ENCODE measurements around the gene RAPGEF6. TPM values are rescaled to one million over a fixed set of nuclear protein-coding genes. Genes with fewer than 3 reads are reported as not detected.
A peak's percentile ranks its signal among the peaks of the same experiment; 100 is the strongest.

Gene RAPGEF6
- total and polyA plus RNA-seq, 3 experiments from 2014 or later: 25.9 to 29.2 (median 27.9) TPM

- no peak overlapping the region for H3K4me3 ChIP-seq (ENCODE audit: low read length)
- H3K27ac Mint-ChIP-seq: peak overlapping the region in 7 of 8 donors; percentile 4 to 87 (median 39)
- no peaks in the 10 kb centered on the region for H3K27me3 Mint-ChIP-seq
- H3K36me3 ChIP-seq (ENCODE audit: insufficient read depth, low read length): peaks cover 3% of the 10 kb centered on the region
- no peak overlapping the region for H3K27ac ChIP-seq (ENCODE audit: low read depth, low read length)
- H3K36me3 Mint-ChIP-seq: peaks cover 0 to 47% (median 17%) of the 10 kb centered on the region in 3 donors
- POLR2A ChIA-PET: no interaction called here
- H3K4me1 Mint-ChIP-seq: peaks cover 82 to 98% (median 92%) of the 10 kb centered on the region in 3 donors
- no peaks in the 10 kb centered on the region for H3K27me3 ChIP-seq (ENCODE audit: insufficient read depth, low read length, poor library complexity, severe bottlenecking)
- H3K4me3 Mint-ChIP-seq: no peak overlapping the region
- H3K9me3 Mint-ChIP-seq: no peaks in the 10 kb centered on the region
- H3K9me3 ChIP-seq (ENCODE audit: low read length): no peaks in the 10 kb centered on the region
- CTCF ChIA-PET: no interaction called here
- no peak for DNase-seq
- peaks cover 85% of the 10 kb centered on the region for H3K4me1 ChIP-seq (ENCODE audit: insufficient read depth, low read length)
These were observed 95.8 kb downstream of the RAPGEF6 start for GRCh38 chr5:131539251-131539650.

- Mint-ChIP-seq H3K27ac (peak overlapping the region in 6 of 8 donors; percentile 11 to 66 (median 40)), H3K36me3 (peaks cover 0 to 40% (median 14%) of the 10 kb centered on the region in 3 donors), H3K27me3 (no peaks in the 10 kb centered on the region), H3K4me1 (peaks cover 83 to 98% (median 92%) of the 10 kb centered on the region in 3 donors), H3K9me3 (no peaks in the 10 kb centered on the region), H3K4me3 (no peak overlapping the region)
- POLR2A ChIA-PET: no interaction called here
- no peak overlapping the region for H3K27ac ChIP-seq (ENCODE audit: low read depth, low read length)
- CTCF ChIA-PET: no interaction called here
- no peaks in the 10 kb centered on the region for H3K27me3 ChIP-seq (ENCODE audit: insufficient read depth, low read length, poor library complexity, severe bottlenecking)
- no peak overlapping the region for H3K4me3 ChIP-seq (ENCODE audit: low read length)
- DNase-seq: no peak
- no peaks in the 10 kb centered on the region for H3K36me3 ChIP-seq (ENCODE audit: insufficient read depth, low read length)
- no peaks in the 10 kb centered on the region for H3K9me3 ChIP-seq (ENCODE audit: low read length)
- H3K4me1 ChIP-seq (ENCODE audit: insufficient read depth, low read length): peaks cover 88% of the 10 kb centered on the region
These were observed 96.8 kb downstream of the RAPGEF6 start for GRCh38 chr5:131538177-131538593.

- Histone ChIP-seq H3K27ac (ENCODE audit: low read depth, low read length) (no peak overlapping the region), H3K4me1 (ENCODE audit: insufficient read depth, low read length) (peaks cover 88% of the 10 kb centered on the region), H3K9me3 (ENCODE audit: low read length) (no peaks in the 10 kb centered on the region), H3K27me3 (ENCODE audit: insufficient read depth, low read length, poor library complexity, severe bottlenecking) (no peaks in the 10 kb centered on the region), H3K36me3 (ENCODE audit: insufficient read depth, low read length) (no peaks in the 10 kb centered on the region), H3K4me3 (ENCODE audit: low read length) (no peak overlapping the region)
- H3K36me3 Mint-ChIP-seq: peaks cover 0 to 33% (median 6%) of the 10 kb centered on the region in 3 donors
- POLR2A ChIA-PET: no interaction called here
- no peak for DNase-seq
- no peaks in the 10 kb centered on the region for H3K27me3 Mint-ChIP-seq
- H3K4me3 Mint-ChIP-seq: peak overlapping the region in 5 of 7 donors; percentile 9 to 49 (median 42)
- H3K27ac Mint-ChIP-seq: peak overlapping the region; percentile 35 to 90 (median 64)
- H3K9me3 Mint-ChIP-seq: no peaks in the 10 kb centered on the region
- peaks cover 84 to 97% (median 92%) of the 10 kb centered on the region in 3 donors for H3K4me1 Mint-ChIP-seq
- CTCF ChIA-PET: interaction anchor here (1.5 kb wide), 1 partner anchor 11 kb away, joined by 4 read pairs; no protein-coding TSS in a partner anchor
These were observed 98.1 kb downstream of the RAPGEF6 start for GRCh38 chr5:131536850-131537448.

- H3K36me3 Mint-ChIP-seq: peaks cover 0 to 29% (median 6%) of the 10 kb centered on the region in 3 donors
- H3K27ac ChIP-seq (ENCODE audit: low read depth, low read length): no peak overlapping the region
- ChIA-PET CTCF (interaction anchor here (1.5 kb wide), 1 partner anchor 11 kb away, joined by 4 read pairs; no protein-coding TSS in a partner anchor), POLR2A (no interaction called here)
- no peak overlapping the region for H3K4me3 ChIP-seq (ENCODE audit: low read length)
- H3K9me3 Mint-ChIP-seq: no peaks in the 10 kb centered on the region
- H3K4me1 ChIP-seq (ENCODE audit: insufficient read depth, low read length): peaks cover 88% of the 10 kb centered on the region
- DNase-seq: peak in 1 of 5 donors; percentile 42
- no peaks in the 10 kb centered on the region for H3K9me3 ChIP-seq (ENCODE audit: low read length)
- H3K27me3 Mint-ChIP-seq: no peaks in the 10 kb centered on the region
- H3K27ac Mint-ChIP-seq: peak overlapping the region; percentile 36 to 90 (median 65)
- H3K36me3 ChIP-seq (ENCODE audit: insufficient read depth, low read length): no peaks in the 10 kb centered on the region
- peak overlapping the region; percentile 9 to 49 (median 42) for H3K4me3 Mint-ChIP-seq
- H3K4me1 Mint-ChIP-seq: peaks cover 79 to 91% (median 86%) of the 10 kb centered on the region in 3 donors
- H3K27me3 ChIP-seq (ENCODE audit: insufficient read depth, low read length, poor library complexity, severe bottlenecking): no peaks in the 10 kb centered on the region
These were observed 98.7 kb downstream of the RAPGEF6 start for GRCh38 chr5:131536211-131536826.

- POLR2A ChIA-PET: no interaction called here
- CTCF ChIA-PET: no interaction called here
- H3K4me3 Mint-ChIP-seq: peak overlapping the region in 2 of 7 donors; percentile 1 to 5
- no peaks in the 10 kb centered on the region for H3K9me3 ChIP-seq (ENCODE audit: low read length)
- DNase-seq: no peak
- H3K4me1 Mint-ChIP-seq: peaks cover 79 to 90% (median 86%) of the 10 kb centered on the region in 3 donors
- H3K36me3 Mint-ChIP-seq: peaks cover 0 to 20% (median 2%) of the 10 kb centered on the region in 3 donors
- no peaks in the 10 kb centered on the region for H3K27me3 ChIP-seq (ENCODE audit: insufficient read depth, low read length, poor library complexity, severe bottlenecking)
- peak overlapping the region in 7 of 8 donors; percentile 0 to 93 (median 37) for H3K27ac Mint-ChIP-seq
- no peak overlapping the region for H3K27ac ChIP-seq (ENCODE audit: low read depth, low read length)
- H3K9me3 Mint-ChIP-seq: no peaks in the 10 kb centered on the region
- H3K36me3 ChIP-seq (ENCODE audit: insufficient read depth, low read length): no peaks in the 10 kb centered on the region
- no peak overlapping the region for H3K4me3 ChIP-seq (ENCODE audit: low read length)
- H3K4me1 ChIP-seq (ENCODE audit: insufficient read depth, low read length): peaks cover 88% of the 10 kb centered on the region
- no peaks in the 10 kb centered on the region for H3K27me3 Mint-ChIP-seq
These were observed 100.1 kb downstream of the RAPGEF6 start for GRCh38 chr5:131534974-131535373.

GRCh38 chr5:131533836-131534235, 101.2 kb downstream of the RAPGEF6 start:
- POLR2A ChIA-PET: no interaction called here
- Mint-ChIP-seq H3K27me3 (no peaks in the 10 kb centered on the region), H3K36me3 (peaks cover 0 to 14% (median 2%) of the 10 kb centered on the region in 3 donors), H3K27ac (peak overlapping the region in 7 of 8 donors; percentile 2 to 94 (median 44)), H3K4me3 (peak overlapping the region in 6 of 7 donors; percentile 1 to 33 (median 15)), H3K4me1 (peaks cover 75 to 87% (median 83%) of the 10 kb centered on the region in 3 donors), H3K9me3 (no peaks in the 10 kb centered on the region)
- no peak overlapping the region for H3K4me3 ChIP-seq (ENCODE audit: low read length)
- no peaks in the 10 kb centered on the region for H3K36me3 ChIP-seq (ENCODE audit: insufficient read depth, low read length)
- CTCF ChIA-PET: interaction anchor here (1.0 to 1.4 kb wide), 3 partner anchors 13 to 474 kb away, joined by 3 read pairs; no protein-coding TSS in a partner anchor
- H3K9me3 ChIP-seq (ENCODE audit: low read length): no peaks in the 10 kb centered on the region
- DNase-seq: no peak
- H3K27me3 ChIP-seq (ENCODE audit: insufficient read depth, low read length, poor library complexity, severe bottlenecking): no peaks in the 10 kb centered on the region
- H3K4me1 ChIP-seq (ENCODE audit: insufficient read depth, low read length): peaks cover 89% of the 10 kb centered on the region
- no peak overlapping the region for H3K27ac ChIP-seq (ENCODE audit: low read depth, low read length)

GRCh38 chr5:131532031-131532640, 102.9 kb downstream of the RAPGEF6 start:
- peak overlapping the region; percentile 51 for H3K4me3 ChIP-seq (ENCODE audit: low read length)
- H3K4me1 Mint-ChIP-seq: peaks cover 72 to 83% (median 79%) of the 10 kb centered on the region in 3 donors
- H3K36me3 ChIP-seq (ENCODE audit: insufficient read depth, low read length): no peaks in the 10 kb centered on the region
- no peaks in the 10 kb centered on the region for H3K27me3 ChIP-seq (ENCODE audit: insufficient read depth, low read length, poor library complexity, severe bottlenecking)
- no peak overlapping the region for H3K27ac ChIP-seq (ENCODE audit: low read depth, low read length)
- CTCF ChIA-PET: interaction anchor here (1.1 to 1.7 kb wide), 4 partner anchors 15 to 57 kb away, joined by 3 to 4 read pairs (median 3); no protein-coding TSS in a partner anchor
- peaks cover 0 to 11% (median 2%) of the 10 kb centered on the region in 3 donors for H3K36me3 Mint-ChIP-seq
- no peaks in the 10 kb centered on the region for H3K9me3 ChIP-seq (ENCODE audit: low read length)
- no peaks in the 10 kb centered on the region for H3K27me3 Mint-ChIP-seq
- no peaks in the 10 kb centered on the region for H3K9me3 Mint-ChIP-seq
- H3K4me3 Mint-ChIP-seq: peak overlapping the region; percentile 74 to 90 (median 81)
- peaks cover 84% of the 10 kb centered on the region for H3K4me1 ChIP-seq (ENCODE audit: insufficient read depth, low read length)
- peak overlapping the region; percentile 79 to 97 (median 92) for H3K27ac Mint-ChIP-seq
- POLR2A ChIA-PET: interaction anchor here (0.7 to 1.4 kb wide), 4 partner anchors 9 to 439 kb away, joined by 3 to 5 read pairs (median 4); no protein-coding TSS in a partner anchor
- DNase-seq: peak in 2 of 5 donors; percentile 15 to 45

Measured in CD8-positive, alpha-beta memory T cell (primary cell).